Measurements from ENCODE around the gene HS6ST1.
"Not testable (repeated sequence)": the region's sequence is repeated elsewhere in the genome, so short reads cannot be mapped to it uniquely, and the experiment has no call there.

- not testable (repeated sequence) for TF ChIP-seq CTCF (IDR thresholded peaks at IDR 0.05; ENCODE audit: borderline replicate concordance, extremely low read depth, low read length, poor library complexity, severe bottlenecking); EZH2 (IDR thresholded peaks at IDR 0.05; ENCODE audit: borderline replicate concordance, low read depth, low read length, severe bottlenecking)
These were observed 50.1 kb downstream of the HS6ST1 start for GRCh38 chr2:128268611-128269010.
